IMR-90 (cell line): Measurements from ENCODE around the gene GALNT16. TPM values are rescaled to one million over a fixed set of nuclear protein-coding genes. Genes with fewer than 3 reads are reported as not detected.
"Not testable (repeated sequence)": the region's sequence is repeated elsewhere in the genome, so short reads cannot be mapped to it uniquely, and the experiment has no call there.

Experiments
- ATAC-seq: fragments of 200-7000 bp; cut with Tn5 transposase; 2 replicates; pipeline ENCODE4 v1.9.1; 2020; ENCODE audit warnings: low read depth, mild to moderate bottlenecking, moderate library complexity
- BruUV-seq: library from RNA; stranded (reverse); fragments of 400-500 nt; replicated peaks from 2 replicates; lab custom pipeline; 2021; lab: Mats Ljungman, UMichigan
- CTCF ChIA-PET: fragments of 300-600 bp; formaldehyde crosslinking; extraction: SDS; loops from one replicate; lab custom pipeline; 2021; ENCODE audit warnings: antibody characterized with exemption; lab: Yijun Ruan, JAX
- POLR2A ChIA-PET: fragments of 300-600 bp; sonication (Branson Sonifier 250); formaldehyde crosslinking; loops from one replicate; lab custom pipeline; 2022; ENCODE audit warnings: antibody characterized with exemption; ENCODE audit not compliant: unreplicated experiment; lab: Charles Lee
- DNase-seq: peaks from one replicate; pipeline ENCODE4 v3.0.0; 2013
- H2AFZ ChIP-seq: replicated peaks from 2 replicates; pipeline ENCODE3; 2013; ENCODE audit warnings: low read length, mild to moderate bottlenecking; ENCODE audit not compliant: poor library complexity
- H2AK5ac ChIP-seq: 2 replicates; pipeline ENCODE4 v1.6.1; 2013; ENCODE audit warnings: low read depth, low read length, inconsistent platforms
- H2AK9ac ChIP-seq: replicated peaks from 2 replicates; pipeline ENCODE3; 2013; ENCODE audit warnings: mild to moderate bottlenecking, low read depth, low read length, moderate library complexity; ENCODE audit not compliant: poor library complexity
- H2BK120ac ChIP-seq: 2 replicates; pipeline ENCODE4 v1.6.1; 2013; ENCODE audit warnings: low read depth, low read length, inconsistent platforms
- H2BK15ac ChIP-seq: 3 replicates; pipeline ENCODE4 v1.6.1; 2013; ENCODE audit warnings: low read depth, low read length, inconsistent platforms
- H2BK20ac ChIP-seq: 2 replicates; pipeline ENCODE4 v1.6.1; 2013; ENCODE audit warnings: low read depth, mild to moderate bottlenecking, inconsistent platforms, low read length, moderate library complexity
- H2BK5ac ChIP-seq: 2 replicates; pipeline ENCODE4 v1.6.1; 2013; ENCODE audit warnings: mild to moderate bottlenecking, low read depth, low read length, inconsistent platforms; ENCODE audit not compliant: poor library complexity, severe bottlenecking
- H3K14ac ChIP-seq: replicated peaks from 2 replicates; pipeline ENCODE4 v1.6.1; 2013; ENCODE audit warnings: low read depth, low read length, inconsistent platforms
- H3K18ac ChIP-seq: 2 replicates; pipeline ENCODE4 v1.6.1; 2013; ENCODE audit warnings: low read depth, low read length, control low read depth
- H3K23ac ChIP-seq: 2 replicates; pipeline ENCODE4 v1.6.1; 2013; ENCODE audit warnings: low read depth, low read length, inconsistent platforms
- H3K27ac ChIP-seq: 2 replicates; pipeline ENCODE4 v1.5.1; 2013; ENCODE audit warnings: mild to moderate bottlenecking, control low read depth, low read length; ENCODE audit not compliant: insufficient read depth
- H3K27me3 ChIP-seq: 2 replicates; pipeline ENCODE4 v1.6.1; 2013; ENCODE audit warnings: low read length; ENCODE audit not compliant: control insufficient read depth, insufficient read depth
- H3K36me3 ChIP-seq: 2 replicates; pipeline ENCODE4 v1.6.1; 2013; ENCODE audit warnings: low read length, mixed read lengths; ENCODE audit not compliant: control insufficient read depth, insufficient read depth
- H3K4ac ChIP-seq: 2 replicates; pipeline ENCODE4 v1.6.1; 2013; ENCODE audit warnings: low read depth, low read length, inconsistent platforms
- H3K4me1 ChIP-seq: 2 replicates; pipeline ENCODE4 v1.6.1; 2013; ENCODE audit warnings: low read length, mixed read lengths; ENCODE audit not compliant: control insufficient read depth, insufficient read depth
- H3K4me2 ChIP-seq: 2 replicates; pipeline ENCODE4 v1.6.1; 2013; ENCODE audit warnings: low read depth, mild to moderate bottlenecking, control low read depth, low read length, moderate library complexity
- H3K4me3 ChIP-seq: 2 replicates; pipeline ENCODE4 v1.5.1; 2013; ENCODE audit warnings: low read depth, mild to moderate bottlenecking, control low read depth, low read length, moderate library complexity; ENCODE audit not compliant: insufficient read depth
- H3K56ac ChIP-seq: 2 replicates; pipeline ENCODE4 v1.6.1; 2013; ENCODE audit warnings: low read length, inconsistent platforms; ENCODE audit not compliant: insufficient read depth; ENCODE audit errors: extremely low read depth
- H3K79me1 ChIP-seq, 2 experiments: 2 replicates each; pipeline ENCODE4 v1.6.1; 2013; ENCODE audit warnings: low read length in 2 of 2, inconsistent platforms in 1 of 2, low read depth in 1 of 2
- H3K9ac ChIP-seq: 2 replicates; pipeline ENCODE4 v1.6.1; 2013; ENCODE audit warnings: low read depth, low read length, control low read depth
- H3K9me1 ChIP-seq: 2 replicates; pipeline ENCODE4 v1.6.1; 2013; ENCODE audit warnings: low read length, inconsistent platforms; ENCODE audit not compliant: insufficient read depth
- H3K9me3 ChIP-seq: 2 replicates; pipeline ENCODE4 v1.6.1; 2013; ENCODE audit warnings: low read length; ENCODE audit not compliant: control insufficient read depth, insufficient read depth
- H4K20me1 ChIP-seq: 2 replicates; pipeline ENCODE4 v1.6.1; 2013; ENCODE audit warnings: low read length, inconsistent platforms; ENCODE audit not compliant: insufficient read depth
- H4K5ac ChIP-seq: 2 replicates; pipeline ENCODE4 v1.6.1; 2013; ENCODE audit warnings: mild to moderate bottlenecking, low read depth, low read length, control low read depth
- H4K8ac ChIP-seq, 2 experiments: 2 replicates each; pipeline ENCODE4 v1.6.1; 2013; ENCODE audit warnings: low read depth in 2 of 2, low read length in 2 of 2, control low read depth in 1 of 2, inconsistent platforms in 1 of 2
- H4K91ac ChIP-seq: 2 replicates; pipeline ENCODE4 v1.6.1; 2013; ENCODE audit warnings: low read depth, low read length, inconsistent platforms; ENCODE audit not compliant: insufficient read depth
- WGBS, 2 experiments: methylation state at CpG; one replicate each; pipeline versions ENCODE4 v1.1.5 to v1.1.7; 2013; ENCODE audit warnings: missing lambda C conversion rate in 2 of 2; ENCODE audit not compliant: insufficient read length in 1 of 2; ENCODE audit errors: extremely low coverage in 2 of 2; 5-methylcytosine and 5-hydroxymethylcytosine counted together
- dilution Hi-C: fragments of 300-500 bp; cut with HindIII; formaldehyde crosslinking; loops from one replicate; pipeline ENCODE4 v1.14.3; 2018; ENCODE audit warnings: low sequenced_read_pairs; ENCODE audit not compliant: unreplicated experiment
- in situ Hi-C: fragments of 300-500 bp; cut with MboI; formaldehyde crosslinking; loops from 3 replicates; pipeline ENCODE4 v1.14.3; 2019; ENCODE audit warnings: low sequenced_read_pairs, inconsistent platforms, mixed read lengths
- intact Hi-C: fragments of 100-400 bp; cut with micrococcal nuclease; formaldehyde crosslinking; loops from 2 replicates; pipeline ENCODE4 v1.10.0; 2022
- polyA plus RNA-seq, 3 experiments: library from polyadenylated mRNA; depleted of rRNA; stranded (reverse); fragments of >200 nt; gene quantifications; 2 replicates each; pipeline ENCODE4 v1.2.3, GENCODE V29; 2012; ENCODE audit warnings: low replicate concordance in 1 of 3
- total RNA-seq: library from RNA; depleted of rRNA; stranded (reverse); fragments of >200 nt; gene quantifications from 2 replicates; pipeline ENCODE4 v1.2.3, GENCODE V29; 2012

The GALNT16 gene
- total and polyA plus RNA-seq, 2 of the 4 experiments (the other 2 are of a cell fraction) = 0.36 to 1.5 TPM

DNA sequence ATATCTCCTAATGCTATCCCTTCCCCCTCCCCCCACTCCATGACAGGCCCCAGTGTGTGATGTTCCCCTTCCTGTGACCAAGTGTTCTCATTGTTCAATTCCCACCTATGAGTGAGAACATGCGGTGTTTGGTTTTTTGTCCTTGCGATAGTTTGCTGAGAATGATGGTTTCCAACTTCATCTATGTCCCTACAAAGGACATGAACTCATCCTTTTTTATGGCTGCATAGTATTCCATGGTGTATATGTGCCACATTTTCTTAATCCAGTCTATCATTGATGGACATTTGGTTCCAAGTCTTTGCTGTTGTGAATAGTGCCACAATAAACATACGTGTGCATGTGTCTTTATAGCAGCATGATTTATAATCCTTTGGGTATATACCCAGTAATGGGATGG is 42.3 kb upstream of the GALNT16 start:
- H3K27ac ChIP-seq, H3K4ac ChIP-seq, H2BK5ac ChIP-seq, H2AFZ ChIP-seq, H3K9me1 ChIP-seq, H4K5ac ChIP-seq, H3K27me3 ChIP-seq, H3K9ac ChIP-seq, H3K4me2 ChIP-seq, DNase-seq, BruUV-seq, H2BK20ac ChIP-seq, H2BK15ac ChIP-seq, H3K4me1 ChIP-seq, H3K14ac ChIP-seq, H3K18ac ChIP-seq, intact Hi-C loops, H3K79me1 ChIP-seq, ATAC-seq, H3K23ac ChIP-seq, POLR2A ChIA-PET, H2AK5ac ChIP-seq, H4K20me1 ChIP-seq, H2AK9ac ChIP-seq, H4K91ac ChIP-seq, in situ Hi-C loops, dilution Hi-C loops, H3K9me3 ChIP-seq, H4K8ac ChIP-seq, H3K56ac ChIP-seq, H3K36me3 ChIP-seq, H2BK120ac ChIP-seq, H3K4me3 ChIP-seq: not testable (repeated sequence)
- CTCF ChIA-PET = interaction anchor here (1.0 kb wide), 1 partner anchor 25 kb away, joined by 3 read pairs; no protein-coding TSS in a partner anchor
- WGBS, 2 experiments = no CpG with 5 or more reads among the region's 3 CpGs
